ENCODE measurements around the gene RASL10A.

The RASL10A gene

DNA sequence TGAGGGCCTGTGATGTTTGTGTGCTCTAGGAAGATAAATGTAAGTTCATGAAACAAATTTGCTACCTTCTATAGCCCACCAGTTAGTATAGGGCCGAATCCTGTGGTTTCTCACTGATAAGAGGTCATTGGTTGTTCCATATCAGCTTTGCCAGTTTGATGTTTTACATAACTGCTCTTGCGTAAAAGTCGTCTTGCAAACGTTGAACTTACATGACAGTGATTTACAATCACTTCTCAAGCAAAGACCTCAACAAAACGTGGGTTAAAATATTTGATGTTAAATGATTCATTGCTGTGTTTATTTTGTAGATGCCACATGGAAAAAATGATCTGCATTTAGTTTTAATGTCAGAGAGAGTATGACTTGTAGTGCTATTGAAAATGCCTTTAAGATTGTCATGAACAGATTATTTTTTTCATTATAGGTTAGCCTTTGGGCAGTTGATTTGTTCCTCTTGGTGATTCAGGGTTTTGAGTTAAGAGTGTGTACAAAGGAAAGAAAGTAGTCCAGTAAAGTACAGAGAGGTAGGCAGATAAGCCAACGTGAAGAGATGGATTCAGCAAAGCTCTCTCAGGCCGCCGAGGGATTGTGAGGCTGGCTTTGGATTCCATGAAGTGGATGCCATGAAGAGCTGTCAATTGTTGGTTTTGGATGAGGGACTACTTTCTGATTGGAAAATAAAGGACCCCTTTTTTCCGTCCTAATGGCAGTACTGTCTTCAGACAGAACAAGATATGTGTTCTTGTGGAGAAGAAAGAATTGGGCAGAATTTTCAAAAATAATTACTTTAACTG, 44.8 kb downstream of the RASL10A start:
- Histone ChIP-seq H3K4me1 (ENCODE audit: control insufficient read depth, insufficient read depth, low read length) (peaks cover 39% of the 10 kb centered on the region), H3K4me2 (ENCODE audit: low read length) (peak overlapping the region; percentile 90), H3K9ac (ENCODE audit: low read depth, low read length) (peak overlapping the region; percentile 98), H3K36me3 (ENCODE audit: insufficient read depth, low read length) (peaks cover 56% of the 10 kb centered on the region), H3K9me3 (replicated peaks; ENCODE audit: low read length) (no peaks in the 10 kb centered on the region), H3K4me3 (ENCODE audit: low read length) (peak overlapping the region; percentile 81), H3K27me3 (ENCODE audit: control insufficient read depth, insufficient read depth, low read length) (no peaks in the 10 kb centered on the region)

DNA sequence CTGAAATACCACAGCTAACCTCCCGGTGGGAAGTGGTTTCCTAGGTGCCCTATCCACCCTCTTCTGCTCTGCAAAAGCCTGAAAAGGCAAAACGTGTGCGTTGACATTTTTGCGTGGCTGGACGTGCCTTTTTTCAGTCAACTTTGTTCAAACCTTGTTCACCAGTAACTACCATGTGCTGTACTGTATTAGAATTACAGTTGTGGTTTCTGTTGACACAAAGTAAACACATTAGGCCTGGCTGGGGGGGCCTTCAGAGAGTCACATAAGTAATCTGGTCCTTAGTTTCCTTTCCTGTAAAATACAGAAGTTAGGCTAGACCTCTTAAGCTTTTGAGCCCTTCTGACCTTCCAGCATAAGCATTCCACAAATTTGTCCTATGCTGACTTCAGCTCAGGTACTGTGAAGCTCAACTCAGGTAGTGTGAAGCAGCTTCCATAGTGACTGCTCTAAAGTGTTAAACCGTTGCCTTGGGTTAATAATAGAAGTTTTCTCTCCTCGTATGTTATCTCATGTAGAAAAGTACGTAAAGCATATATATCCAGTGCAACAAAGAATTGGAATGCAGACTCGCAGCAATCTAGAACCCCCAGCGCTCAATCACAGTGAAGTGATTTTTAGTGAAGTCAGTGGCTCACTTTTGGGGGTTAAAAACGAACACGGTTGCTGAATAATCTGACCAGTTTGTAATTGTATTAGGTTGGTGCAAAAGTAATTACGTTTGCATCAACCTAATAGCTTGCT, 45.6 kb downstream of the RASL10A start:
- H3K27me3 ChIP-seq (ENCODE audit: control insufficient read depth, insufficient read depth, low read length), result no peaks in the 10 kb centered on the region
- H3K36me3 ChIP-seq (ENCODE audit: insufficient read depth, low read length), result peaks cover 55% of the 10 kb centered on the region
- H3K4me3 ChIP-seq (ENCODE audit: low read length), result peak overlapping the region; percentile 81
- peaks cover 39% of the 10 kb centered on the region for H3K4me1 ChIP-seq (ENCODE audit: control insufficient read depth, insufficient read depth, low read length)
- H3K4me2 ChIP-seq (ENCODE audit: low read length), result peak overlapping the region; percentile 90
- H3K9ac ChIP-seq (ENCODE audit: low read depth, low read length), result peak overlapping the region; percentile 98
- H3K9me3 ChIP-seq (replicated peaks; ENCODE audit: low read length), result no peaks in the 10 kb centered on the region

DNA sequence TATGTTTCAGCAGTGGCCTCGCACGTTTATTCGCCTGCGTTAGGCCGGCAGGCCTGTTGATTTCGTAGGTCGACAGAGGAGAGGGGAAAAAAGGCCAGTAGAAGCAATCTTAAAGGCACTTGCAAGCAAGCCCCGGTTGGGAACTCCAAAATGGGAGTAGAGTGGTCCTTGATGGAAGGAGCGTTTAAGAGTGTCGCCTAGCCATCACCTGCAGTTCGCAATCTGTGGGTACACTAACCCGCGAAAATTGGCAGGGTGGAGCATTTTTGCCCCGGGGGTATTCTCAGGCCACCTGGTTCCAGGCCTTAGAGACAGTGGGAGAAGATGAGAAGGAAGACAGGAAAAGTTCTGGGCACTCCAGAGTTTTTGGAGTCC, 46.3 kb downstream of the RASL10A start:
- peaks cover 50% of the 10 kb centered on the region for H3K36me3 ChIP-seq (ENCODE audit: insufficient read depth, low read length)
- peak overlapping the region; percentile 90 for H3K4me2 ChIP-seq (ENCODE audit: low read length)
- peak overlapping the region; percentile 81 for H3K4me3 ChIP-seq (ENCODE audit: low read length)
- no peaks in the 10 kb centered on the region for H3K27me3 ChIP-seq (ENCODE audit: control insufficient read depth, insufficient read depth, low read length)
- H3K9me3 ChIP-seq (replicated peaks; ENCODE audit: low read length), result no peaks in the 10 kb centered on the region
- peak overlapping the region; percentile 98 for H3K9ac ChIP-seq (ENCODE audit: low read depth, low read length)
- H3K4me1 ChIP-seq (ENCODE audit: control insufficient read depth, insufficient read depth, low read length), result peaks cover 39% of the 10 kb centered on the region

DNA sequence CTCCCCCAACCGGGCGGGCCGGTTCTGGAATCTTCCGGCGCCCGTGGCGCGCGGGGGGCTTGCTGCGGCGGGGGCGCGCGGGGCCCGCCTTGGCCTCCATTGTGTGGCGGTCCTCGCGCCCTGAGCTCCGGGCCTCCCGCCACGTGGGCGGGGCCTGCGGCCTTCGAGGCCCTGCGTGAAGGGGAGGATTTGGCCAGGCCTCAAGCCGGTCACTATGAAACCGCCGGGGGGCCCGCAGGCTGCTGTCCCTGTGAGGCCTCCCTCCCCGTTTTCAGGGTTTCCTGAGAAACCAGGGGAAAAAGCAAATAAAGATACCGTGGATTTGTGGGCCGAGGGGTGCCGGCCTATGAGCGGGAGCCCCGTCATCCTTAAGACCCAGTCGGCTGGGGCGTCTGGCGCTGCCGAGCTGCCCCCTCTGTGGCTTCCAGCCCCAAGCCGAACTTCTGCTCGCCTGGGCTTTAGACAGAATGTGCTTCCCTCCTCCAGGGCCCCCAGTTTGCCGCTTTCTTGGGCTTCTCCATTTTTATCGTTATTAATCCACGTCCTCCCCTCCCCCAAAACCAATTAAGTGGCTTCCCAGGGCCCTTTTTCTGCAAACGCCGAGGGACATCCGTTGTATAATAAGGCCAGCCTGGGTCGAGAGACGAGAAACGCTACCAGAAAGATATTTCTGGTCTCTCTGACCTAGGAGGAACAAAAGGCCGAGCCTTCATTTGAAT, 46.8 kb downstream of the RASL10A start:
- Histone ChIP-seq H3K4me2 (ENCODE audit: low read length) (peak overlapping the region; percentile 90), H3K9ac (ENCODE audit: low read depth, low read length) (peak overlapping the region; percentile 98), H3K4me3 (ENCODE audit: low read length) (peak overlapping the region; percentile 81), H3K27me3 (ENCODE audit: control insufficient read depth, insufficient read depth, low read length) (no peaks in the 10 kb centered on the region), H3K4me1 (ENCODE audit: control insufficient read depth, insufficient read depth, low read length) (peaks cover 39% of the 10 kb centered on the region), H3K36me3 (ENCODE audit: insufficient read depth, low read length) (peaks cover 49% of the 10 kb centered on the region), H3K9me3 (replicated peaks; ENCODE audit: low read length) (no peaks in the 10 kb centered on the region)

DNA sequence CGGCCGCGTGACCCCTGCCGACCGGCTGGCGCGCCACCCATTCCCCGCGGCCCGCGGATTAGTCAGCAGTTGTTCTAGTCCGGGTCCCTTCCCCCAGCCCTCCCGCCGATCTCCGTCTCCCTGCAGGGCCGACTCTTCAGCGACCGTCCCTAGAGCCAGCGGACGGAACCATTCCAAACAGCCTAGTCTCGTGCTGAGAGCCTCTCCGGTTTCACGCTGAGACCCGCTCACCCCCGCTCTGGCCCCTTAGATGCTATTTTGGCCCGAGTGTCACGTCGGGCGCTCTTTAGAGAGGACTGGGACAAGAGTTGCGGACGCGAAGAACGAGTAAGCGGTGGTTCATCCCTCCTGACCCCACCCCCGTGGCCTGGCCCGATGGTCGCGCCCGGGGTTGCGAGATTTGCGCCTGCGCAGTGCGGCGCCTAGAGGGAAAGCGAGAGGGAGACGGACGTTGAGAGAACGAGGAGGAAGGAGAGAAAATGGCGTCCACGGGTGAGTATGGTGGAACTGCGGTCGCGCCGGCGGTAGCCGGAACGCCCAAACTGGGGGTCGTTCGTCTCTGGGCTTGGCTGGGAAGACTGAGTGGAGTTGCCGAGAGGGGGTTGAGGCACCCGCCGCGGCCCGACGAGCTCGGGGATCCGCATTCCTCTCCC, 47.5 kb downstream of the RASL10A start, which contains the start of the genes EWSR1 and RHBDD3:
Gene EWSR1, plus strand, starts transcription at position 411 of the 653 bp plus-strand sequence. Its CDS starts 69 bp downstream, at position 480.
Gene RHBDD3, minus strand, starts transcription at position 124 of the 653 bp plus-strand sequence. CDS start 2,355 bp downstream, outside the sequence.
- Histone ChIP-seq H3K4me3 (ENCODE audit: low read length) (peak within 1 kb of the TSS; percentile 81), H3K27me3 (ENCODE audit: control insufficient read depth, insufficient read depth, low read length) (no peaks in the 10 kb centered on the region), H3K4me2 (ENCODE audit: low read length) (peak within 1 kb of the TSS; percentile 90), H3K36me3 (ENCODE audit: insufficient read depth, low read length) (peaks cover 42% of the 10 kb centered on the region), H3K9me3 (replicated peaks; ENCODE audit: low read length) (no peaks in the 10 kb centered on the region), H3K9ac (ENCODE audit: low read depth, low read length) (peak within 1 kb of the TSS; percentile 98), H3K4me1 (ENCODE audit: control insufficient read depth, insufficient read depth, low read length) (peaks cover 39% of the 10 kb centered on the region)

DNA sequence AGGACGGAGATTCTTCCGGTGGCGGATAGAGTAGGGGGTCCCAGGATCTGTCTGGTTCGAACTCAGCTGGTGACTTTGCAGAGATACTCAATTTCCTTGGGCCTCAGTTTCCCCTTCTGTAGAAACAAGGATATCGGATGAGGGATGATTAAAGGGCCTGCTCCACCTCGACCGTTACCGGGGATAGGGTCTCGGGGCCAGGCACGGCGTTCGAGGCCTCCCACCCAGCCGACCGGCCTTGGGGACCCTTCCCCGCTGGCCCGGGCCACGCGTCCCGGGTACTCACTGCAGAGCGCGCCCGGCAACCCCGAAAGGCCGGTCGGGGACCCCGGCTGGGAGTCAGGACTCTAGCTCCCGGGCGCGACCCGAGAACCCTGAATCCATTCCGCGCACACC, 48.0 kb downstream of the RASL10A start:
- Histone ChIP-seq H3K4me3 (ENCODE audit: low read length) (peak overlapping the region; percentile 81), H3K9ac (ENCODE audit: low read depth, low read length) (peak overlapping the region; percentile 98), H3K9me3 (replicated peaks; ENCODE audit: low read length) (no peaks in the 10 kb centered on the region), H3K27me3 (ENCODE audit: control insufficient read depth, insufficient read depth, low read length) (no peaks in the 10 kb centered on the region), H3K4me2 (ENCODE audit: low read length) (peak overlapping the region; percentile 90), H3K4me1 (ENCODE audit: control insufficient read depth, insufficient read depth, low read length) (peaks cover 39% of the 10 kb centered on the region), H3K36me3 (ENCODE audit: insufficient read depth, low read length) (peaks cover 37% of the 10 kb centered on the region)

DNA sequence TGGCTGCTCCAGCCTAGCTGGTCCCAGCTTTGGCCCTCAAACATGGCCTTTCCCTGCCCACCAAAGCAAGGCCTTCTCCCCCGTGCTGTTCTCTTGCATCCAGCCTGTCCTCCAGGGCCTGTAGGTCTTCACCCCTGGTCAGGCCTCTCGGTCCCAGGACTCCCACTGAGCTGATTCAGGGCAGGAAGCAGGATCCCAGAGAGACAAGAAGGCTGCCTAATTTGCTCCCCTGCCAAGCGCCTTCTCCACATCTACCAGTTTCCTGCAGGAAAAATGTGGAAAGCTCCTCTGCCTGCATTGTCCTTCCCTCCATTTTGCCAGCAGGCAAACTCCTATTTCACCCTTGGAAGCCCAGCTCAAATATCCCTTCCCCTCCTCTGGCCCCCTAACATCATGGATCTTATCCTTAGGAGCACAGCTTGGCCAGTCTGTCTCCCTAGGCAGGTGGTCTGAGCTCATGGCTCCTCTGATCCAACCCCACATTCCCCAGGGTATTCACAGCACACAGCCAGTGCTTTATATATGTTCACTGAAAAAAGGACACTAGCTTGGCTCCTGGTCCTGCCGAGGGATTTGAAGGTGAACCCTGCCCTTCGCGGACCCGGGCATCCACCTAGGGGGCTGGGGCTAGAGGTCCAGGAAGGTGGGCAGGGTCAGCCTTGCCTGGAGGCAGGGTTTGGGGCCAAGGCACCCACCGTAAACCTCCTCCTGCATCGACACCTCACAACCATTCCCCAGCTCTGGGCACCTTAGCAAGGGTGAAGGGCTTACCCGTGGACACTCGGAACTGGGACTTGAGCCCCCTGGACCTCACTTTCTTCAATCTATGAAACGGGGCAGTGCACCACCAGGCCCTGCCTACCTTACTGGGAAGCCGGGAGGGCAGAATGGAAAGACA, 48.7 kb downstream of the RASL10A start:
- Histone ChIP-seq H3K9me3 (replicated peaks; ENCODE audit: low read length) (no peaks in the 10 kb centered on the region), H3K4me2 (ENCODE audit: low read length) (peak overlapping the region; percentile 90), H3K4me3 (ENCODE audit: low read length) (peak overlapping the region; percentile 81), H3K36me3 (ENCODE audit: insufficient read depth, low read length) (peaks cover 30% of the 10 kb centered on the region), H3K4me1 (ENCODE audit: control insufficient read depth, insufficient read depth, low read length) (peaks cover 35% of the 10 kb centered on the region), H3K27me3 (ENCODE audit: control insufficient read depth, insufficient read depth, low read length) (no peaks in the 10 kb centered on the region), H3K9ac (ENCODE audit: low read depth, low read length) (peak overlapping the region; percentile 98)

DNA sequence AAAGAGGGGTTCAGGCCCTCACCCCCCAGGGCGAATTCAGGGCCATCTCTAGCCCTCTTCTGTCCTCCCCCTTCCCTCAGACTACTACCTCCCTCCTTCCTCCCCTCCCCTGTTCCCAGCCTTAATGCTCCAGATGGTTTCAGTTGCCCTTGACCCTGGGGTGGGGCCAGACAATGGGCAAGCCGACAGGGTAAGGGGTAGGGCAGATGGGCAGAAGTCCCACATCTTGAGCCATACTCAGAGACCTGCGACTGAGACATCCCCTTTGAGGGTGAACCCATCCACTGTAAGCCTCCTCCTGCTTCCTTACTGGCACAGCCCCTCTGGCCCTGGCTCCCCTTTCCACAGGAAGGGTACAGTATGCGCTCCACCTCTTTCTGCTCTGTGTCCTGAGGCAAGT, 49.6 kb downstream of the RASL10A start:
- H3K36me3 ChIP-seq (ENCODE audit: insufficient read depth, low read length), result peaks cover 29% of the 10 kb centered on the region
- no peak overlapping the region for H3K4me3 ChIP-seq (ENCODE audit: low read length)

DNA sequence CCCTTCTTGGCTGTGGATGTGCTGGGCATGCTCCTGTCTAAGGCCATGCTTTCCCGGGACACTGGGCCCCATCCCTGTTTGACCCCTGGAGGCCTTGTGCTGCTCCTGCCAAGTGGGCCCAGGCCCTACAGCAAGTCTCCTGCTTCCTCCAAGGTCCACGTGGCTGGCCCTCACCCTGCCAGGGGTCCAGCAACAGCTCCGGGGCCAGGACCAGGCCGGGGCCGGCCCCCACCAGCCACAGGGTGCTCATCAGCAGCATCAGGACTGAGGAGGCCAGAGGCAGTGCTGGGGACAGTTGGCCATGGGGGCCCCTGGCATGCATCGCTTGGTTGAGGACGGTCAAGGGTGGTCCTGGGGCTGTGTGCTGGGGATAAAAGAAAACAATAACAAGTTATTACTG, 50.2 kb downstream of the RASL10A start:
- Histone ChIP-seq H3K36me3 (ENCODE audit: insufficient read depth, low read length) (peaks cover 27% of the 10 kb centered on the region), H3K4me2 (ENCODE audit: low read length) (no peak overlapping the region), H3K9me3 (replicated peaks; ENCODE audit: low read length) (no peaks in the 10 kb centered on the region), H3K4me1 (ENCODE audit: control insufficient read depth, insufficient read depth, low read length) (peaks cover 20% of the 10 kb centered on the region), H3K9ac (ENCODE audit: low read depth, low read length) (no peak overlapping the region), H3K27me3 (ENCODE audit: control insufficient read depth, insufficient read depth, low read length) (no peaks in the 10 kb centered on the region), H3K4me3 (ENCODE audit: low read length) (no peak overlapping the region)

More for the DNA sequence above, 49.6 kb downstream of the RASL10A start:
- peak overlapping the region; percentile 98 for H3K9ac ChIP-seq (ENCODE audit: low read depth, low read length)
- H3K9me3 ChIP-seq (replicated peaks; ENCODE audit: low read length), result no peaks in the 10 kb centered on the region
- no peaks in the 10 kb centered on the region for H3K27me3 ChIP-seq (ENCODE audit: control insufficient read depth, insufficient read depth, low read length)
- H3K4me2 ChIP-seq (ENCODE audit: low read length), result peak overlapping the region; percentile 90
- H3K4me1 ChIP-seq (ENCODE audit: control insufficient read depth, insufficient read depth, low read length), result peaks cover 26% of the 10 kb centered on the region

GRCh38 chr22:29263791-29264276, 51.7 kb downstream of the RASL10A start:
- Histone ChIP-seq H3K36me3 (ENCODE audit: insufficient read depth, low read length) (peaks cover 14% of the 10 kb centered on the region), H3K4me3 (ENCODE audit: low read length) (no peak overlapping the region), H3K4me2 (ENCODE audit: low read length) (no peak overlapping the region), H3K9me3 (replicated peaks; ENCODE audit: low read length) (no peaks in the 10 kb centered on the region), H3K9ac (ENCODE audit: low read depth, low read length) (no peak overlapping the region), H3K27me3 (ENCODE audit: control insufficient read depth, insufficient read depth, low read length) (no peaks in the 10 kb centered on the region), H3K4me1 (ENCODE audit: control insufficient read depth, insufficient read depth, low read length) (peaks cover 13% of the 10 kb centered on the region)
